ENCODE results near the gene DUOXA2.

DNA sequence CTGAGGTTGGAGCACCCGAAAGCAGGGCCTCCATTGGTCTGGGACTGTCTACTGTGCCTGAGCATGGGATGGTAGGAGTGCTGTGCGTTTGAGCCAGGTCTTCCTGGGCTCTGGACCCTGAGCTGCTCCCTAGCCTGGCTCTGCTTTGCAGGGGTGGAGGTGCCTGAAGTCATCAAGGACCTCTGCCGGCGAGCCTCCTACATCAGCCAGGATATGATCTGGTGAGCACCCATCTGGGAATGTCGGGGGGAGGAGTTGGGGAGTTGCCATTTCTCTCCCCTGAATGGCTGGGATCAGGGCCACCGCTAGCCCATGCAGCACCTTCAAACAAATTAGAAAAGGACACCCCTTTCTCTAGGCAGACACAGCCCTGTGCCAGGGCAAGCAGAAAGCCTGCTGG, 36.4 kb downstream of the DUOXA2 start:
- no peak for TF ChIP-seq CTCF (IDR thresholded peaks at IDR 0.05)
- TF ChIP-seq POLR2A (IDR thresholded peaks at IDR 0.05): no peak
